ENCODE data around the gene FAM117A.

The FAM117A gene

GRCh38 chr17:49708515-49709183 lies 55.3 kb downstream of the FAM117A start:
- no peak for DNase-seq (ENCODE audit: low read depth, low spot score)

GRCh38 chr17:49707608-49708514 lies 56.1 kb downstream of the FAM117A start, which contains the start of gene SLC35B1:
TSS of gene SLC35B1 (minus strand) at chr17:49707964. CDS start at chr17:49707833, 131 bp downstream.
- DNase-seq (ENCODE audit: low read depth, low spot score): peak; percentile 95

DNA sequence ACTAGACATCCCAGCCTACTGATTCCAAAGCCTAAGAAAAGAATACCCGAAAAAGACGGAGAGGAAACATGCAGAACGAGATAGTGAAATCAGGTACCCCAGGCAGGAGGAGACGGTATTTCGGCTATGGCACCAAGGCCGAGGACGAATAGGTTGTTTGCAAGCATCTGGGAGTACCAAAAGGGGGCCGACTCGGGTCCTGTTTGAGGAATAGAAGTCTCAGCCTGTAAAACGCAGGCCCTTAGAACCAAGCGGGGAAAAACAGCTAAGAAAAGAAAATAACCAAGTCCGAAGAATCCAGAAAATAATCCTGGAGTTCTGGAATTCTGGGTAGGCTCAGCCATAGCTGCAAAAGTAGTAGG lies 56.7 kb downstream of the FAM117A start:
- DNase-seq (ENCODE audit: low read depth, low spot score): no peak

GRCh38 chr17:49705254-49705653 lies 58.7 kb downstream of the FAM117A start:
- no peak for DNase-seq (ENCODE audit: low read depth, low spot score)

DNA sequence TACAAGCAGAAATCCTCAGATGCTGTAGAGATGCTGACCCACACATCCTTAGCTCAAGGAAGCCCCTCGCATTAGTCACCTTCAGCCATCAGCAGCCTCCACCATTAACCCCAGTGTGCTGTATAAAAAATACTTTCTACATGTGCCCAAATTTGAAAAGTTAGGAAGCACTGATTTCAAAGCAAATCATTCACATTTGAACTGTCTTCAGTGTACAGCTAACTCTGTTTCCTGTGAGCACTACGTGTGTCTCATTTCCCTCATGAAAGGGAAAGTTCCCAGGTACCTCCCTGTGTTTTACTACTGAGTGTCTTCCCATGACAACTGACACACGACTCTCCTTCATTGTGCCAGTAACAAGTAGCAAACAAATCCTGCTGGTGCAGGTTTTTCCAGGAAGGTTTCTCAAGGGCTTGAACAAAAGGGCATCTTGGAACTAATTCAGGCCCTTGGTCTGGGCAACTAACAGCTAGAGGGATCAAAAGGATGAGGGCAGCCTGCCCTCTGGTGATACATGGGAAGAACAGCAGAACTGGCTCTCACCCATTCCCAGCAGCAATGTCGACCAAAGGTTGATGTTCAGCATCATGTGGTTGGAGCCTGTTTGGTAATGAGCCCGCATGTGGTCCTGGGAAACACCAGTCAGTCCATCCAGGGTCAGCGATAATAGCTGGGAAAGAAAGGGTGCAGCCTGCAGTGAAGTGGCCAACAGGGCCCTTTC lies 60.2 kb downstream of the FAM117A start:
- no peak for DNase-seq (ENCODE audit: low read depth, low spot score)

GRCh38 chr17:49700960-49701359 lies 63.0 kb downstream of the FAM117A start:
- no peak for DNase-seq (ENCODE audit: low read depth, low spot score)

DNA sequence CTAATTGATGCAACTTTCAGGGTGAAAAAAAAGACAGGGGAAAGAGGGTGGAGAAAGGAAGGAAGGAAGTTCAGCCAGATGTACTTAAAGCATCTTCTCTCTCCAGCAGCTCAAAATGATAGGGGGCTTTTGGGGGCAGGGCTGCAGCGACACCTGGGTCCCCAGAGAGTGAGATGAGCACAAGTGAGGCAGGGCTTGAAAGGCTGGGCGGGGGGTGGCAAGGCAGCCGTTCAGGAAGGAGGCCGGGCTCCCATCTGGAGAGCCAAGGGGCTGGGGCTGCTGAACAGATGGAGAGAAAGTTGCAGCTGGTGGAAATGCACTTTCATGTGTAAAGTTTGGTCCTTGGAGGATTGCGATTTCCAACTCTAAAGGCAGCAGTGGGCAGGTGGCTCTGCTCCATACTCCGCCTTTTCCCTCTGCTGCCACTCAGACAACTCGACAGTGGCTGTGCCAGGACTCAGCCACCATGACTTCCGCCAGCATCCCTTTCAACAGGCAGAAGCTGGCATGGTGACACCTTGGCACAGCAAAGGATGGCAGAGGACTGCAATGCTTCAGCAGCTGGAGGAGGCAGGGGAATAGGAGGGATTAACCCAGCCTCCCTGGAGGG lies 63.9 kb downstream of the FAM117A start:
- DNase-seq (ENCODE audit: low read depth, low spot score): no peak

GRCh38 chr17:49698005-49698404 lies 65.9 kb downstream of the FAM117A start:
- no peak for DNase-seq (ENCODE audit: low read depth, low spot score)

DNA sequence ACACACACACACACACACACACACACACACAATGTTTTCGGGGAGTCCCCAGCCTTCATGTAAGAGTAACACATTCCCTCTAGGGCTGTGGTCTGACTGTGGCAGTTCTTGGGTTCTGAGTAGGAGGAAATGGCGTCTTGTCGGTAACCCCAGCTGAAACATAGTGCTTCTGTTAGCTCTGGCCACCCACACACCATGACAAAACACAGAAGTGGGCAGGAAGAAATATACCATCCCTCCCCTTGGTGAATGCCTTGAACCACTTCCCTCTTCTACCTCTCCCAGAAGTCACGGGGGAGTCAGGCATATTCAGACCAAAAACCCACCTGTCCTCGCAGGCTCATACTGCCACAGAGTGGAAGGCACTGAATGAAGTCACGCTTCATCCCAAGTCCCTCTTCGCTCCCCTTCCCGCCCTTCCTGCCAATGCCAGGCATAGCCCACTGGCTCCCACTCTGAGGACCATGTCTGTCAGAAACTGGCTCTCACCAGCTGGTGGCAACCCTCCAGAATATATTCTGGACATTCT lies 67.6 kb downstream of the FAM117A start:
- no peak for DNase-seq (ENCODE audit: low read depth, low spot score)

GRCh38 chr17:49695698-49696232 lies 68.2 kb downstream of the FAM117A start:
- DNase-seq (ENCODE audit: low read depth, low spot score): no peak

GRCh38 chr17:49694847-49695697 lies 68.9 kb downstream of the FAM117A start:
- DNase-seq (ENCODE audit: low read depth, low spot score): peak; percentile 51

DNA sequence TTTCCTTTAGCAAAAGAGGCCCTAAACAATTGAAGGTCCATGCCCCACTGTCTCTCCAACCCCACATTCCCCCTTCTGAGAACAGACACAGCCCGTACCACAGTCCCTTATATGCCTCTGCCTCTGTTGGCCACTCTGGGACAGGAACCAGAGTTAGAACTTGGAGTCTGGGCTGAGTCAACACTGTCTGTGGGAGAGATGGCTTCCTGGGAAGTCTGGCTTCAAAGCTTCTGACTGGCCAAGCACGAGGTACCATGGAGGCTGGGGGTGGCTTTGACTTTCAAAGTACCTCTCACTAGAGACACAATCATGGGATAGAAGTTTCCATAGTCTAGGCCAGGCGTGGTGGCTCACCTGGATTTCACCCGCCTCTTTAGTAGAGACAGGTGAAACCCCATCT lies 71.2 kb downstream of the FAM117A start:
- no peak for DNase-seq (ENCODE audit: low read depth, low spot score)

DNA sequence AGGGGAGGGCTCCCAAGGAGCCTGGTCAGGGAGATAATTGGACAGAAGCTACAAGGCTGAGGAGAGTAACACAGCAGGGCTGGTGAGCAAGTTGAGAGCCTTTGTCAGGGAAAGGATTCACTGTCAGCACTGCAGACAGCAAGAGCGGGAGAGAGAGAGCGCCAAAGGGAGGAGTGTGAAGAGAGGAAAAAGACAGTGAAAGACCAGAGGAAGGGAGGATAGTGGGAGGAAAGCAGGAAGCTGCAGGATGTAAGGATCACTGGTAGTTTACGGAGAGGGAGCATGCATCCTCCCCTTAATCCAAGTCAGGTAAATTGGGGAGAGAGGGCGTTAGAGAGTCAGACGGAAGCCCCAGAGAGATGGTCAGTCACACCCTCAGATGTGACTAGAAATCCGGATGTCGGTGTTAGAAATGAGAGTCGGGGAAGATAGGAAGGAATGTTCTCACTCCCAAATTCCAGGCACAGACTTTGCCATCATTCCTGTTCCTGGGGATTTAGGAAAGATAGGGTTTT lies 72.2 kb downstream of the FAM117A start:
- no peak for DNase-seq (ENCODE audit: low read depth, low spot score)

DNA sequence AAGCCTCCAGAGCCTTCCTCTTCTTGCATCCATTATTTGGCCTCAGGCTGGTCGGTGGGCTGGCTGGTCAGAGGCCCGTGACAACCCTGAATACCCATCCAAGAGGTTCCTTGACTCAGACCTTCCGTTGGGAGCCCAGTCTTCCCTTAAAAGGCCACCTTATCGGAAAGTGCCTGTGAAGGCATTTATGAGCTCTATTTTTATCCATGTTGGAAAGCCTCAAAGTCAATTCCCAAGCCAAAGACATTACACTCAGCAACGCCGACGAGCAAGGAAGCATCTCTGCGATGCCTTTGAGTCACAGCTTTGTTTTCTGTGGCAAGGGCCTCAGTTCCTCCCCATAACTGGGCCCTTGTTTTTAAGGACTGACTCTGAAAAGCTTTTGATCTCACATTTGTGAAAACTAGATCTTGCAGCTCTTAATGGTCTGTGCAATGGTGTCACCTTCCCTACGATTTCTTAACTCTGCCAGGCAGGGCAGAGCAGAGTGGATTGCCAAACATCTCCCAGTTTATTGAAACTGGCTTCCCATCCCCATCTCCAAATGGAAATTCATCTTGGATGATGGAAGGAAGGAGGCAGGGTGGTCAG lies 72.8 kb downstream of the FAM117A start:
- no peak for DNase-seq (ENCODE audit: low read depth, low spot score)

DNA sequence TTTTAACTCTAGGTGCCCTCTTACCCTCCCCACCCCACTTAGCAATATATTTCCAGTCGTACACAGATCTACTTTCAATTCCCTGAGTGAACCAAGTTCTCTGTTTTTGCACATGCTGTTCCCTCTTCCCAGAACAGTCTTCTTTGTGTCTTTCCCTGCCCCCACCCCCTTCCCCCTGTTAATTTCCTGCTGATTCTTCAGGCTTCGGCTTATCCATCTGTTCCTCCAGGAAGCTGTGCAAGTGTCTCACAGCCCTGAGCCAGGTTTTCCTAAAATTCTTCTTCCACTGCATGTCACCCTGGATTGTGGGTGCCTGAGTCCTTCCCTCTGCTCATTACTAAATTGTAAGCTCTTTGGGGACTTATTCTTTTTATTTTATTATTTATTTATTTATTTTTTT lies 73.7 kb downstream of the FAM117A start:
- no peak for DNase-seq (ENCODE audit: low read depth, low spot score)

- no peak for DNase-seq (ENCODE audit: low read depth, low spot score)
These were observed 75.1 kb downstream of the FAM117A start for GRCh38 chr17:49688848-49689247.

DNA sequence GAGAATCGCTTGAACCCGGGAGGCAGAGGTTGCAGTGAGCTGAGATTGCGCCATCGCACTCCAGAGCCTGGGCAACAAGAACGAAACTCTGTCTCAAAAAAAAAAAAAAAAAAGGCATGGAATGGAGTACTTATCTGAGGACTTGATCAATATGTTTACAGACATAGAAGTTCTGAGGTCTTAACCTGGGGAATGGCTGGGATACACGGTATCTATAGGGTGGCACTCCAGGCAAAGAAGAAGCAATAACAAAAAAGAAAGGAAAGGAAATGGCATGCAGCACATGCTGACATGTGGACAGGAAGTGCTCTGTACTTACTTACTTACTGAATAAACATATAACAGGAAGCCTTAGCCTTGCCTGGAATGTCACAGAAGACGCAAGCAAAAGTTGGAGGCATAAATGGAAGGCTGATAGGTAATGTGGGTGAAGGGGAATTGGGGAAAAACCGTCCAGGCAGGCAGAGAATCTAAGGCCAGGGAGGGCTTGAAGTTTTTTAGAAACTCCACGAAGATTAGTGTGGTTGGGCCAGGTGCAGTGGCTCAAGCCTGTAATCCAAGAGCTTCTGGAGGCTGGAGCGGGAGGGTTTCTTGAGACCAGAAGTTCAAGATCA lies 75.9 kb downstream of the FAM117A start:
- DNase-seq (ENCODE audit: low read depth, low spot score): no peak

GRCh38 chr17:49681106-49681979 lies 82.6 kb downstream of the FAM117A start:
- DNase-seq (ENCODE audit: low read depth, low spot score): no peak
